ENCODE measurements around the gene CHD3. TPM values are rescaled to one million over a fixed set of nuclear protein-coding genes. Genes with fewer than 3 reads are reported as not detected.
A peak's percentile ranks its signal among the peaks of the same experiment; 100 is the strongest.
"Not testable (repeated sequence)": the region's sequence is repeated elsewhere in the genome, so short reads cannot be mapped to it uniquely, and the experiment has no call there.

Gene CHD3
- total and polyA plus RNA-seq, 2 donors: 84.8 to 109 TPM

DNA sequence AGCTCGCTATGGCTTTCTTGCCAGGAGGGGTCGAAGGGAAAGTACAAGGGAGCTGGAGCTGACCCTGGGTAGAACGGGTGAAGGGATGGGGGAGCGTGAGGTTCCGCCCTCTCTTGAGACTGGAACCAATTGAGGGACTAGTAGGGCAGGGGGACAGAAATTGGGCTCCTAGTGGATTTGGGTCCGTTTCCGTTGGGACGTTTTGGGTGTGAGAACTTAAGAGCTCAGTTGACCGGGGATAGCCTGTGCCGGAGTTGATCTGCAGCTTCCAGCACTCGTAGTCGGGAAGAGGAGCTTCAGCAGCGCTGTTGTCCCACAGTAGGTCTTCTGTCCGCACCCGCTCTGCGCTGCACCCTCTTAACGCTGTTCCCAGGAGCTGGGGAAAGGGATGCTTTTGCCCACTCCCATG, 43.9 kb downstream of the CHD3 start:
- WGBS: 0% methylated on average over 17 of the region's 17 CpGs
- Histone ChIP-seq H3K4me3 (ENCODE audit: low read depth, low read length) (peak overlapping the region; percentile 56), H3K4me1 (ENCODE audit: insufficient read depth) (no peaks in the 10 kb centered on the region), H3K27ac (ENCODE audit: low read depth) (peak overlapping the region; percentile 31), H3K36me3 (ENCODE audit: insufficient read depth) (no peaks in the 10 kb centered on the region)
- no peak for DNase-seq (ENCODE audit: extremely low spot score)

DNA sequence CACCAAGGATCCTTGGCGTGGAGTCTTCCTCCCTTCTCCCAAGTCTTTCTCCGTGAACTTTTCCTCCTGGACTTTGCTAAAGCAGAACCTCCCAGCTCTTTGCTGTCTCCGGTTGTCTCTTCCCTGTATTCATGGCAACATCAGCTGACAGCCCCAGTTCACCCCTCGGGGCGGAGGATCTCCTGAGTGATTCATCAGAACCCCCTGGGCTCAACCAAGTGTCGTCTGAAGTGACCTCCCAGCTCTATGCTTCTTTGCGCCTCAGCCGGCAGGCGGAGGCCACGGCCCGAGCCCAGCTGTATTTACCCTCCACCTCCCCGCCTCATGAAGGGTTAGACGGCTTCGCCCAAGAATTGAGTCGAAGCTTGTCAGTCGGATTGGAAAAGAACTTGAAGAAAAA, 44.4 kb downstream of the CHD3 start:
- DNase-seq (ENCODE audit: extremely low spot score): no peak

DNA sequence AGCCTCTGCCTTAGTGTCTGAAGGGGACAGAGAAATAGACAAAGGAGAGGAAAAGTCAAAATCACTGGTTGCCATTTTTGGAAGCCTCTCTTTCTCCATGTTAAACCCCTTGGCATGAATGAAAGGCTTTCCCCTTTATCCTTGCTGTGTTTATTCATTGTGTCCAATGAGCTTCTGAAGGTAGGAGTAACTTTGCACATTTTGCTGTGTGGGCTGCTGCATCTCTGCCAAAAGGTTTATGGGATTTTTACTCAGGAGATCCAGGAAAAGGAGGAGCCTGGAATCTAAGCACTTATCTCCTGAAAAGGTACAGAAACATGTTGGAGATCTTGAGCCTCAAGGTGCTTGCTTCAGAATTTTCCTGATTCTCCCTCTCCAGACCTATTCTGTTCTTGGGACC, 47.3 kb downstream of the CHD3 start:
- H3K4me1 ChIP-seq (ENCODE audit: insufficient read depth): no peaks in the 10 kb centered on the region
- H3K36me3 ChIP-seq (ENCODE audit: insufficient read depth): peaks cover 3% of the 10 kb centered on the region
- DNase-seq (ENCODE audit: extremely low spot score): no peak
- no peak overlapping the region for H3K4me3 ChIP-seq (ENCODE audit: low read depth, low read length)
- H3K27ac ChIP-seq (ENCODE audit: low read depth): no peak overlapping the region

More for the DNA sequence above, 44.4 kb downstream of the CHD3 start:
- Histone ChIP-seq H3K27ac (ENCODE audit: low read depth) (no peak overlapping the region), H3K4me3 (ENCODE audit: low read depth, low read length) (peak overlapping the region; percentile 56), H3K4me1 (ENCODE audit: insufficient read depth) (no peaks in the 10 kb centered on the region), H3K36me3 (ENCODE audit: insufficient read depth) (no peaks in the 10 kb centered on the region)
- 6% methylated on average over 16 of the region's 16 CpGs for WGBS

DNA sequence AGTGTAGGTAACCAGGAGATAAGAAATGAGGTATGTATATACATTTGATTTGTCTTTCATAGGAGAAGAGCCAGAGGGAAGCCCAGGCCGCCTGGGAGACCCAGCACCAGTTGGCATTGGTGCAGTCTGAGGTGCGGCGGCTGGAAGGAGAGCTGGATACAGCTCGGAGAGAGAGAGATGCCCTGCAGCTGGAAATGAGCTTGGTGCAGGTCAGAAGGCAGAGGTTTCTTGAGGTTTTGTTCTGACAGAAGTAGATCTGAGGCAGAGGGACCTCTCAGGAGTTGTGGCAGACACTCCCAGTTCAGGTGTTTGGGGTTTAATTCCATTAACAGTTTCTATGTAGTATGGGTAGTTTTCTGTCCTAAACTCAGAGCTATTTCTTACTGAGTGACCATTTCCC, 51.4 kb downstream of the CHD3 start:
- H3K36me3 ChIP-seq (ENCODE audit: insufficient read depth): peaks cover 6% of the 10 kb centered on the region
- H3K27ac ChIP-seq (ENCODE audit: low read depth): no peak overlapping the region
- no peak for DNase-seq (ENCODE audit: extremely low spot score)
- no peaks in the 10 kb centered on the region for H3K4me1 ChIP-seq (ENCODE audit: insufficient read depth)
- WGBS: 96% methylated on average over 4 of the region's 4 CpGs
- H3K4me3 ChIP-seq (ENCODE audit: low read depth, low read length): no peak overlapping the region

DNA sequence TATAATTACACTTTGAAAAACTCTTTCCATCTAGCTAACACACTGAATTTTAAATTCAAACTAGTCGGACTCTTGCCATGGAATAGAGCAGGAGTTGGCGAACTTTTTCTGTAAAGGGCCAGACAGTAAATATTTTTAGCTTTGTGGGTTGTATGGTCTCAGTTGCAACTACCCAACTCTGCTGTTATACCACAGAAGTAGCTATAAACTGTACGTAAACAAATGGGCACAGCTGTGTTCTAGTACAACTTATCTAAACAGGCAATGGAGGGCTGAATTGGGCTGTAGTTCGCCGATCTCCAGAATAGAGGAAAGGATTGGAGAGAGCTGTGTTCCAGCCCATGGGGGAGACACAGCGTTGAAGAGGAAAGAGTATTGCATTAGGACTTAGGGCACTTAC, 52.2 kb downstream of the CHD3 start:
- peaks cover 6% of the 10 kb centered on the region for H3K36me3 ChIP-seq (ENCODE audit: insufficient read depth)
- H3K4me1 ChIP-seq (ENCODE audit: insufficient read depth): no peaks in the 10 kb centered on the region
- no peak overlapping the region for H3K27ac ChIP-seq (ENCODE audit: low read depth)
- H3K4me3 ChIP-seq (ENCODE audit: low read depth, low read length): no peak overlapping the region
- WGBS: 94% methylated on average over 6 of the region's 6 CpGs
- no peak for DNase-seq (ENCODE audit: extremely low spot score)

DNA sequence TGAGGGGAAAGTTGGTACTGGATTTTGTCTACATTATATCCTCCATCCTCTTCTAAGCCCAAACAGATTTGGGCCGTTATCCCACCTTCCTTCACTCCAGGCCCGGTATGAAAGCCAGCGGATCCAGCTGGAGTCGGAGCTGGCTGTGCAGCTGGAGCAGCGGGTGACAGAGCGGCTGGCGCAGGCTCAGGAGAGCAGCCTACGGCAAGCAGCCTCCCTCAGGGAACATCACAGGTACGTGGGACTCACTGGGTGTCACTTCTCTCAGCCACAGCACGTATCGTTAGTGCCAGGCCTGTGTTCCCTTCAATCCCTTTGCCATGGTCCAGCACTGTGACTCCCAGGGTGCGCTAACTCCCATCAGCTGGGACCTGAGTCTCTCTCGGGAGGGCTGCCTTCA, 54.7 kb downstream of the CHD3 start:
- no peaks in the 10 kb centered on the region for H3K4me1 ChIP-seq (ENCODE audit: insufficient read depth)
- peaks cover 9% of the 10 kb centered on the region for H3K36me3 ChIP-seq (ENCODE audit: insufficient read depth)
- no peak for DNase-seq (ENCODE audit: extremely low spot score)
- H3K4me3 ChIP-seq (ENCODE audit: low read depth, low read length): no peak overlapping the region
- H3K27ac ChIP-seq (ENCODE audit: low read depth): no peak overlapping the region
- WGBS: 89% methylated on average over 13 of the region's 13 CpGs

DNA sequence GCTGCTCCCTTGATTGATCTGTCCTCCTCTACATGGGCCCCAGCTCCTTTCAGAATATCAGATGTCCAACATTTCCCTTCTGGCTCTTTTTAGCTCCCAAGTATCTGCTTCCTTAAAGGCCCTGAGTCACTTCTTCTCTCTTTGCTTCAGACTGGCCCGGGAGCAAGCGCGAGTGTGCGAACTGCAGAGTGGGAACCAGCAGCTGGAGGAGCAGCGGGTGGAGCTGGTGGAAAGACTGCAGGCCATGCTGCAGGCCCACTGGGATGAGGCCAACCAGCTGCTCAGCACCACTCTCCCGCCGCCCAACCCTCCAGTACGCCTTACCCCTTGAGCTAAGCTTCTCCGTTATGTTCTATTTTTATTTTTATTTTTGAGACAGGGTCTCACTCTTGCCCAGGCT, 55.7 kb downstream of the CHD3 start:
- Histone ChIP-seq H3K4me3 (ENCODE audit: low read depth, low read length) (no peak overlapping the region), H3K4me1 (ENCODE audit: insufficient read depth) (no peaks in the 10 kb centered on the region), H3K27ac (ENCODE audit: low read depth) (no peak overlapping the region), H3K36me3 (ENCODE audit: insufficient read depth) (peaks cover 13% of the 10 kb centered on the region)
- whole genome bisulfite sequencing: 92% methylated on average over 9 of the region's 9 CpGs
- no peak for DNase-seq (ENCODE audit: extremely low spot score)

DNA sequence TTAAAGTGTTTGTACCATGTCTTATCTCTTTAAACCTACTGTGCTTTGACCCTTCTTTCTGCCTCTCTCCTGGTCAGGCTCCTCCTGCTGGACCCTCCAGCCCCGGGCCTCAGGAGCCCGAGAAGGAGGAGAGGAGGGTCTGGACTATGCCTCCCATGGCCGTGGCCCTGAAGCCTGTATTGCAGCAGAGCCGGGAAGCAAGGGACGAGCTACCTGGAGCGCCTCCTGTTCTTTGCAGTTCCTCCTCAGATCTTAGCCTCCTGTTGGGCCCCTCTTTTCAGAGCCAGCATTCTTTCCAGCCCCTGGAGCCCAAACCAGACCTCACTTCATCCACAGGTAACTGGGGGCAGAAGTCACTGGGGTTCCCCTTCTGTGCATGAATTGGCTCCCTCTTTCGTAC, 57.1 kb downstream of the CHD3 start:
- 90% methylated on average over 7 of the region's 7 CpGs for WGBS
- Histone ChIP-seq H3K4me3 (ENCODE audit: low read depth, low read length) (no peak overlapping the region), H3K4me1 (ENCODE audit: insufficient read depth) (no peaks in the 10 kb centered on the region), H3K27ac (ENCODE audit: low read depth) (no peak overlapping the region), H3K36me3 (ENCODE audit: insufficient read depth) (peaks cover 10% of the 10 kb centered on the region)
- no peak for DNase-seq (ENCODE audit: extremely low spot score)

DNA sequence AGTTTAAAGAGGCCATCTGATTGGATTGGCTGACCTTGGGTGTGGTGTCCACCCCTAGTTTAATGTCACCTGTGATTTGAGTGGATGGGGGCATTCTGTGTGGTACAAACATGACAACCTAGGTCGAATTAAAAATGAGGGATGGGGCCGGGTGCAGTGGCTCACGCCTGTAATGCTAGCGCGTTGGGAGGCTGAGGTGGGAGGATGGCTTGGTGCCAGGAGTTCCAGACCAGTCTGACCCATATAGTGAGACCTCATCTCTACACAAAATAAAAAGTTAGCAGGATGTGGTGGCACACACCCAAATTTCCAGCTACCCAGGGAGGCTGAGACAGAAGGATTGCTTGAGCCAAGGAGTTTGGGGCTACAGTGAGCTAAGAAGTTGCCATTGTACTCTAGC, 57.9 kb downstream of the CHD3 start:
- peaks cover 10% of the 10 kb centered on the region for H3K36me3 ChIP-seq (ENCODE audit: insufficient read depth)
- no peak overlapping the region for H3K27ac ChIP-seq (ENCODE audit: low read depth)
- DNase-seq (ENCODE audit: extremely low spot score): no peak
- H3K4me3 ChIP-seq (ENCODE audit: low read depth, low read length): no peak overlapping the region
- 84% methylated on average over 5 of the region's 5 CpGs for WGBS
- H3K4me1 ChIP-seq (ENCODE audit: insufficient read depth): no peaks in the 10 kb centered on the region

DNA sequence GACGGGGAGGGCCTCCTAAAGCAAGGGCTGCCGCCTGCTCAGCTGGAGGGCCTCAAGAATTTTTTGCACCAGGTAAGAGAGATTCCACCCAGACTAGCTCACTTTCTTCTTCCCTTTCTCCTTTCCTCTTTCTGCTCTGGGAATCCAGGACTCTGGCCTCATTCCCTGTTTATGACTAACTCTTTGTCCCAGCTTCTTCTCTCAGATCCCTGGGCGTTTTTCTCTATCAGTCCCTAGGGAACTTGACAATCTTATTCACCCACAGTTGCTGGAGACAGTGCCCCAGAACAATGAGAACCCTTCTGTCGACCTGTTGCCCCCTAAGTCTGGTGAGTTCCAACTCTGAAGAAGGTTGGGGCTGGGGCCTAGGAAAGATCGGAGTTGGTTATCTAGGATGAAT, 59.1 kb downstream of the CHD3 start:
- no peaks in the 10 kb centered on the region for H3K4me1 ChIP-seq (ENCODE audit: insufficient read depth)
- 89% methylated on average over 5 of the region's 5 CpGs for WGBS
- DNase-seq (ENCODE audit: extremely low spot score): no peak
- no peak overlapping the region for H3K27ac ChIP-seq (ENCODE audit: low read depth)
- H3K36me3 ChIP-seq (ENCODE audit: insufficient read depth): peaks cover 10% of the 10 kb centered on the region
- no peak overlapping the region for H3K4me3 ChIP-seq (ENCODE audit: low read depth, low read length)

DNA sequence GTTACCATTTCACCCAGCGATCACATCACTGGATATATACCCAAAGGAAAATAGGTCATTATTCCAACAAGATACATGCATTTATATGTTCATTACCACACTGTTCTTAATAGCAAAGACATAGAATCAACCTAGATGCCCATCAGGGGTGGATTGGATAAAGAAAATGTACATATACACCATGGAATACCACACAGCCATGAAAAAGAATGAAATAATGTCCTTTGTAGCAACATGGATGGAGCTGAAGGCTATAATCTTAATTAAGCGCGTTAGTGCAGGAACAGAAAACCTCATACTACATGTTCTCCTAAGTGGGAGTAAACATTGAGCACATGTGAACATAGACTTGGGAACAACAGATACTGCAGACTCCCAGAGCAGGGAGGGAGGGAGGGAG, 62.0 kb downstream of the CHD3 start:
- Histone ChIP-seq H3K36me3 (ENCODE audit: insufficient read depth) (peaks cover 7% of the 10 kb centered on the region), H3K4me3 (ENCODE audit: low read depth, low read length) (no peak overlapping the region), H3K27ac (ENCODE audit: low read depth) (no peak overlapping the region), H3K4me1 (ENCODE audit: insufficient read depth) (no peaks in the 10 kb centered on the region)
- 82% methylated on average over 3 of the region's 3 CpGs for WGBS
- no peak for DNase-seq (ENCODE audit: extremely low spot score)

DNA sequence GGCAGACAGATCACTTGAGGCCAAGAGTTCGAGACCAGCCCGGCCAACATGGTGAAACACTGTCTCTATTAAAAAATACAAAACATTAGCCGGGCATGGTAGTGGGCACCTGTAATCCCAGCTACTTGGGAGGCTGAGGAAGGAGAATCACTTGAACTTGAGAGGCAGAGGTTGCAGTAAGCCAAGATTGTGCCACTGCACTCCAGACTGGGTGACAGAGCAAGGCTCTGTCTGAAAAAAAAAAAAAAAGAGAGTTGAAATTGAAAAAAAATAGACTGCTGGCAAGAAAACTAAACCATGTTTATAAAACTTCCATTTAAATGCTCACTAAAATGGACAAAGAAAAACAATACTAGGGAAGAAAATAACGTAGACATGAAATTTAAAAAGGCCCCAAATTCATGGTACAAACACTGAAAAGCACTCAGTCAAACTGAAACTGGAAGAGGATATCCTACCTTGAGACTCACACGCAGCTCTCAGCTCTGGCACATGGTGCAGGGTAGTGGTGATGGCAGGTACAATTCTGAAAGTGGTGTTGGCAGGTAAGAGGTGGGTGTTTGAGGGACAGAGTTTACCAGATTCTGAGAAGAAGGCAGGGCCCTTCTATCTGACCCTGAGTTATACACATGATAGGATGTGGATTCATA, 62.7 kb downstream of the CHD3 start:
- no peak overlapping the region for H3K27ac ChIP-seq (ENCODE audit: low read depth)
- H3K4me1 ChIP-seq (ENCODE audit: insufficient read depth): no peaks in the 10 kb centered on the region
- H3K36me3 ChIP-seq (ENCODE audit: insufficient read depth): peaks cover 6% of the 10 kb centered on the region
- 73% methylated on average over 5 of the region's 5 CpGs for WGBS
- no peak for DNase-seq (ENCODE audit: extremely low spot score)
- no peak overlapping the region for H3K4me3 ChIP-seq (ENCODE audit: low read depth, low read length)

DNA sequence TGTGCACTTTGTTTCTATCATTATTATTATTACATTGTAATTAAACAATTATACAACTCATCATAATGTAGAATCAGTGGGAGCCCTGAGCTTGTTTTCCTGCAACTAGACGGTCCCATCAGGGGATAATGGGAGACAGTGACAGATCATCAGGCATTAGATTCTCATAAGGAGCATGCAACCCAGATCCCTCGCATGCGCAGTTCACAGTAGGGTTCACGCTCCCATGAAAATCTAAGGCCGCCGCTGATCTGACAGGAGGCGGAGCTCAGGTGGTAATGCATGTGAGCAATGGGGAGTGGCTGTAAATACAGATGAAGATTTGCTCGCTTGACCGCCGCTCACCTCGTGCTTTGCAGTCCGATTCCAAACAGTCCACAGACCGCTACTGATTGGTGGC, 64.7 kb downstream of the CHD3 start:
- DNase-seq (ENCODE audit: extremely low spot score); H3K4me3 ChIP-seq (ENCODE audit: low read depth, low read length); H3K27ac ChIP-seq (ENCODE audit: low read depth); H3K36me3 ChIP-seq (ENCODE audit: insufficient read depth); H3K4me1 ChIP-seq (ENCODE audit: insufficient read depth): not testable (repeated sequence)
- 94% methylated on average over 13 of the region's 13 CpGs for WGBS

DNA sequence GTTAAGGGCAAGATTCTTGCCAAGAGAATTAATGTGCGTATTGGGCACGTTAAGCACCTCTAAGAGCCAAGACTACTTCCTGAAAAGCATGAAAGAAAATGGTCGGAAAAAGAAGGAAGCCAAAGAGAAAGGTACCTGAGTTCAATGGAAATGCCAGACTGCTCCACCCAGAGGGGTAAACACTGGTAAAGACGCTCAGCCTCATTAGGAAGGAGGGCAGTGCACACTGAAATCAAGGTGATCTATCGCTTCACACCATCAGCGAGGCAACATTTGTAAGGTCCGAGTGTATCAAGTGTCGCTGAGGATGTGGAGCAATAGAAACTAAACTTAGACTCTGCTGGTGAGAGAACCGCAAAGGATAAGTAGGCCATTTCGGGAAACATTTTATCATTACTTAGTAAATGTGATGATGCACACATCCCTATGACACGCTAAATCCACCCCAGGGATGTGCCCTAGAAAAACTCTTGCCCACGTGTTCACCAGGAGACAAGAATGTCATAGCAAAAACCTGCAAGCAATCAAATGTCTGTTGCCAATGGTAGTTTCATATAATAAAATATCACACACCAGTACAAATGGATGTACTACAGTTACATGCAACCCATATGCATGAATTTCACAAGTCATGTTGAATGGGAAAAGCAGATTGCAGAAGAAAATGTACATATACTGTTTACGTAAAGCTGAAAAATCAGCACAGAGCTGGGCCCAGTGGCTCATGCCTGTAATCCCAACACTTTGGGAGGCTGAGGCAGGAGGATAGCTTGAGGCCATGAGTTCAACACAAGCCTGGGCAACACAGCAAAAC, 67.0 kb downstream of the CHD3 start:
- Histone ChIP-seq H3K27ac (ENCODE audit: low read depth) (no peak overlapping the region), H3K36me3 (ENCODE audit: insufficient read depth) (no peaks in the 10 kb centered on the region), H3K4me1 (ENCODE audit: insufficient read depth) (no peaks in the 10 kb centered on the region), H3K4me3 (ENCODE audit: low read depth, low read length) (no peak overlapping the region)
- 60% methylated on average over 13 of the region's 13 CpGs for WGBS
- DNase-seq (ENCODE audit: extremely low spot score): no peak

Measured in urinary bladder (tissue), 4 donors.